Astrocyte of the cerebellum (primary cell): ENCODE measurements around the gene PNMA8A.

Experiments used
- DNase-seq: peaks from one replicate; pipeline ENCODE4 v3.0.0-alpha.2; 2011; ENCODE audit warnings: low read depth
- H3K4me3 ChIP-seq: 2 replicates; pipeline ENCODE4 v1.5.1; 2011; ENCODE audit warnings: mild to moderate bottlenecking, low read depth, low read length, moderate library complexity
- in situ Hi-C: cut with HindIII; loops from 2 replicates; pipeline ENCODE4 v1.10.0; 2017; ENCODE audit warnings: low sequenced_read_pairs
- TF ChIP-seq, protein P1 (sequence below): IDR thresholded peaks from 2 replicates; pipeline ENCODE4 v1.5.1; 2012; ENCODE audit warnings: low read length, low read depth, moderate library complexity, mild to moderate bottlenecking; ENCODE audit errors: missing control alignments

PNMA8A gene

DNA sequence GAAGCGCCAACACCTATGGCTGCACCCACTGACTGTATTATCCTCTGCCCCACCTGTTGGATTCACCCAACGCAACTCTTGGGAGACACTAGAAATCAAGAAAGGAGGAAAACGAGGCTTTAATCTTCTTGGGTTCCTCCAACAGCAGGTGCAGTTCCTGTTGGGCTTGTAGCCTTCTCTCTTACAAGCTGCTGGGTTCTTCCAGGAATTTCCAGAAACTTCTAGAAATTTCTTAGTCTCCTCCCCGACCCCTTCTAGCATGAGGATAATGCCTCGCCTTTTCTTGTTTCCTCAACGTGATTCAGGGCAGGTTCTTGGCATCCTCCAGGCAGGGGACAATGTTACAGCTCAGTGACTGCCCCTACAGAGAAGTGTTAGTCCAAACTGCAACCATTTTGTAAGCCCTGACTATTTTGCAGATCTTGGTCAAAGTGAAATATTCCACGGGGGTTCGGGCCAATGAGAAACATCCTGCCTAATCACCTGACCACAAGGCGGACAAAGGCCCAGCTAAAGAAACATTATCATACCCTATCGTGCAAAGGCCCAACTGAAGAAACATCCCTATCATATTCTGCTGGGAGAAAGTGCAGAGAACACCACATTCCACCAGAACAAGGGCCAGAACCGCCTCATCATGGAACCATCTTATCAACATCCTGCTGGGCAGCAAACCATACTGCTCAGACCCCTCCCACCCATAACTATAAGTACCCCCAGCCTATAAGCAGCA lies 614 bp upstream of the PNMA8A start:
- in situ Hi-C loops: no loop called here
- DNase-seq: no peak
- TF ChIP-seq, protein P1, sequence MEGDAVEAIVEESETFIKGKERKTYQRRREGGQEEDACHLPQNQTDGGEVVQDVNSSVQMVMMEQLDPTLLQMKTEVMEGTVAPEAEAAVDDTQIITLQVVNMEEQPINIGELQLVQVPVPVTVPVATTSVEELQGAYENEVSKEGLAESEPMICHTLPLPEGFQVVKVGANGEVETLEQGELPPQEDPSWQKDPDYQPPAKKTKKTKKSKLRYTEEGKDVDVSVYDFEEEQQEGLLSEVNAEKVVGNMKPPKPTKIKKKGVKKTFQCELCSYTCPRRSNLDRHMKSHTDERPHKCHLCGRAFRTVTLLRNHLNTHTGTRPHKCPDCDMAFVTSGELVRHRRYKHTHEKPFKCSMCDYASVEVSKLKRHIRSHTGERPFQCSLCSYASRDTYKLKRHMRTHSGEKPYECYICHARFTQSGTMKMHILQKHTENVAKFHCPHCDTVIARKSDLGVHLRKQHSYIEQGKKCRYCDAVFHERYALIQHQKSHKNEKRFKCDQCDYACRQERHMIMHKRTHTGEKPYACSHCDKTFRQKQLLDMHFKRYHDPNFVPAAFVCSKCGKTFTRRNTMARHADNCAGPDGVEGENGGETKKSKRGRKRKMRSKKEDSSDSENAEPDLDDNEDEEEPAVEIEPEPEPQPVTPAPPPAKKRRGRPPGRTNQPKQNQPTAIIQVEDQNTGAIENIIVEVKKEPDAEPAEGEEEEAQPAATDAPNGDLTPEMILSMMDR: no peak
- H3K4me3 ChIP-seq: peak overlapping the region; percentile 43

DNA sequence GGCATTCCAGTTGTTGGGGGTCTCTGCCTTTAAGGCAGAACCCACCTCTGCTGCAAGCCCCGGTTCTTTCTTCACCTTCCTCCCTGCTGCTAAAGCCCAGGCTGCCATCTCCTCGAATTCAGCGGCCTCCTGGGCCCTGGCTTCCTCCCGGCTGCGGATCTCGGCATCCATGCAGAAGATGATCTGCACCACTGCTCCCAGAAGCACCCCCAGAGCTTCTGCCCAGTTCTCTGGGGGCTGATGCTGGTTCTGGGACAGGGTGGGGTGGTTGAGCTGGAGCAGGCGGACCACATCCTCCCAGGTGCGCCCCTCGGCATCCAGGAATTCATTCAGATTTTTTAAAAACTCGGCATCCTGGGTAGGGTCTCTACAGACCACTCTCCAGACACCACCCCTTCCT lies 987 bp downstream of the PNMA8A start:
- in situ Hi-C loops: no loop called here
- H3K4me3 ChIP-seq: no peak overlapping the region
- DNase-seq: no peak
- TF ChIP-seq, protein P1: no peak

DNA sequence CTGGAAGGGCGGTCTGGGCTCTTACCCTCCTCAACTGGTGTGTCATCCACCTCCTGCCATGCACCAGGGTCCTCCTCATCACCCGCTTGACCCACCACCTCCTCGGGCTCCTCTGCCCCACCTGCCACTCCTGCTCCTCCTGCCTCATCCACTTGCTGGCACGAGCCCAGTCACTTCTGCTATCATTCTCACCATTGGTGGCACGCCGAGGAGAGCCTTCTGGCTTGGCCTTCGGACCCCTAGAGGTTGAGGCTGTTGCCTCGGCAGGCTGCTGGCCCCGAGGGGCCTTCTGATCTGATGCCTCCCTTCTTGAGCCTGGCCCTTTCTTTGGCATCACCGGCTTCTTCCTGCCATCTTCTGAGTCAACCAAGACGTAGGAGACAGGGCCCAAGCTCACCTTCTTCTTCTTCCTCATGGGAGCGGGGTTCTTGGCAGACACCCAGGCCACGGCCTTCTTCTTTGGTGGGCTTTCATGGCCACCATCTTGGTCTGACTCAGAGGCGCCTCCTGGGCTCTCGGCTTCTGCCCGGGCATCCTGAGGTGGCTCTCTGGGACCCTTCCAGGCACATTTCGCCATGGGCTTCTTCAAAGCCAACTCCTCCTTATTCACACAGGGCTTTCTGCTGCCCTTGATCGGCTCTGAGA lies 1.7 kb downstream of the PNMA8A start:
- no peak for DNase-seq
- in situ Hi-C loops: no loop called here
- TF ChIP-seq, protein P1: no peak
- no peak overlapping the region for H3K4me3 ChIP-seq

DNA sequence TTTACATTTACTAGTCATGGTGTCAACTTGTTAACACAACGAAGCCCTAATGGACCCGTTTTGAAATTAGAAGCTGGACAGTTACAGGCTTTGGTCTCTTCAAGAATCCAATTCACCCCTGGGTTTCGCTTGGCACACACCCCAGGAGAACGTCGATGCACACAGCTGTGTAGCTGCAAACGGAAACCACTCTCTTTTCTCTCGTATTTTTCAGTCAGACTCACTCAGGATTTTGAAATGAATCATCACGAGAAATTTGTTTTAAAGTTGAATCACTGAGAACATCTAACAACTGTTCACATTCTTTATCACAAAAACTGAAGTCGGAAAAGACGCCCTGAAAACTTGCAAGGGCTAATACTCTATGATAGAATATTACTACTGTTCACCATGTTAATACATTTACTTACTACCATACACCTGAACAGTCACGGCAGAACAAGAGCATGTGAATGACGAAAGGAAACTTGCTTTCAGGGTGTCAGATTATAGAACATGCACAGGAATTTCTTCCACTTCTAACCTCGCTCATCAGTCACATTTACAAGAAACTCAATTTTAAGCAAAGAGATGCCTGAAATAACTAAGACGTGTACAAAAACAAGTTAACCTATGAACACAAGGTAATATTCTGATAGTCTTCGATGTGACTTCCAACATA lies 4.7 kb downstream of the PNMA8A start:
- TF ChIP-seq, protein P1: no peak
- in situ Hi-C loops: no loop called here
- H3K4me3 ChIP-seq: no peak overlapping the region
- peak; percentile 87 for DNase-seq

DNA sequence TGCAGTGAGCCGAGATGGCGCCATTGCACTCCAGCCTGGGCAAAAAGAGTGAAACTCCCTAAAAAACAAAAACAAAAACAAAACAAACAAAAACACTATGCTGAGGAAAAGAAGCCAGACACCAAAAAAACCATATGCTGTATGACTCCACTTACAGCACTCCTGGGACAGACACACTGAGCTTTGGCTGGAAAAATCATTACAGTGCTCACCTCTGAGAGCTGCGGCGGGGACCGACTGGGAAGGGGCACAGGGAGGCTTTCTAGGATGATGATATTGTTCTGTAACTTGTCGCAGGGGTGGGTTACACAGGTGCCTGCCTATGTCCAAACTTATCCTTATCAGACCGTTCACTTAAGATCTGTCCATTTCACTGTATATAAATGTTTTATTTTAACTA lies 7.8 kb downstream of the PNMA8A start:
- no peak overlapping the region for H3K4me3 ChIP-seq
- in situ Hi-C loops: no loop called here
- TF ChIP-seq, protein P1: no peak
- DNase-seq: no peak

DNA sequence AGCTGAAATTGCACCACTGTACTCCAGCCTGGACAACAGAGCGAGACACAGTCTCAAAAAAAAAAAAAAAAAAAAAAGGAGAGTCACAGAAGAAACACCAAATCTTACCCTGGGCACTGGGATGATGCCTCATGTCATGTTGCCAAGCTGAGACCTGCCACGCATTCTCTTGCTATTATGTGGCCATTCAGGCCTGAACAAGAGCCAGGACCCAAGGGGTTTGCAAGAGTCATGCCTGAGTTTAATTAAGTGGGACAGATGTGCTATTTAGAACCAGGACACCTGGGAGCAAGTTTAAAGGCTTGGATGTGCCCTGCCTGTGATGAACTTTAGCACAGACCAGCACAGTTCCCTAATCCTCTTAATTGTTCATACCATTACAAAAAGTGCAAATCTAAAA lies 9.8 kb downstream of the PNMA8A start:
- no peak for DNase-seq
- in situ Hi-C loops: no loop called here
- TF ChIP-seq, protein P1: no peak
- H3K4me3 ChIP-seq: no peak overlapping the region
